ENCODE data around the gene SLC22A4. TPM values are rescaled to one million over a fixed set of nuclear protein-coding genes. Genes with fewer than 3 reads are reported as not detected.

The SLC22A4 gene
- total RNA-seq, 1 experiment from 2014 or later: 0.72 TPM

- no CpG with 5 or more reads among the region's 2 CpGs for WGBS (ENCODE audit: extremely low coverage, insufficient read length, low lambda C conversion rate)
- Histone ChIP-seq H3K9ac (ENCODE audit: extremely low read depth, insufficient read length, low read length) (no peak overlapping the region), H3K79me1 (ENCODE audit: insufficient read depth, low read depth, low read length, poor library complexity, severe bottlenecking) (no peaks in the 10 kb centered on the region), H3K23ac (ENCODE audit: insufficient read length, low read depth, low read length) (no peak overlapping the region), H3K4me1 (ENCODE audit: insufficient read depth, low read length) (no peaks in the 10 kb centered on the region), H2BK12ac (ENCODE audit: insufficient read length, low read depth, low read length) (no peak overlapping the region), H2BK15ac (ENCODE audit: low read depth, low read length) (no peak overlapping the region), H2BK20ac (ENCODE audit: low read depth, low read length, poor library complexity, severe bottlenecking) (no peak overlapping the region), H3K18ac (ENCODE audit: insufficient read length, low read depth, low read length) (no peak overlapping the region), H3K14ac (ENCODE audit: insufficient read depth, low read length) (no peak overlapping the region), H3K23me2 (ENCODE audit: insufficient read length, low read depth, low read length, poor library complexity, severe bottlenecking) (peaks cover 3% of the 10 kb centered on the region), H3K4me2 (ENCODE audit: insufficient read depth, insufficient read length, low read length) (no peak overlapping the region), H4K20me1 (ENCODE audit: control insufficient read depth, insufficient read depth, insufficient read length) (peaks cover 2% of the 10 kb centered on the region), H2AFZ (ENCODE audit: low read length) (no peak overlapping the region), H3T11ph (ENCODE audit: low read length) (no peak overlapping the region), H3K27ac (ENCODE audit: insufficient read length, low read depth, low read length) (no peak overlapping the region), H3K4ac (ENCODE audit: low read depth, low read length) (no peak overlapping the region), H3K79me2 (ENCODE audit: insufficient read depth, low read length) (no peaks in the 10 kb centered on the region), H3K27me3 (ENCODE audit: insufficient read depth, low read length) (peaks cover under 1% of the 10 kb centered on the region; the same call in 1 of the 2 replicates), H2BK5ac (ENCODE audit: insufficient read length, low read length) (no peak overlapping the region), H4K8ac (replicated peaks; ENCODE audit: insufficient read length, low read depth, low read length) (no peak overlapping the region), H2AK5ac (ENCODE audit: insufficient read length, low read length) (no peak overlapping the region), H2BK120ac (ENCODE audit: low read depth, low read length, poor library complexity, severe bottlenecking) (no peak overlapping the region), H4K91ac (ENCODE audit: insufficient read length, low read depth, low read length) (no peak overlapping the region), H3K9me3 (ENCODE audit: control insufficient read depth, low read depth, low read length) (no peaks in the 10 kb centered on the region), H3K56ac (ENCODE audit: insufficient read length, low read depth, low read length) (no peak overlapping the region), H4K5ac (ENCODE audit: insufficient read length, low read depth, low read length) (no peak overlapping the region)
- Mint-ChIP-seq H3K36me3 (ENCODE audit: insufficient read depth in 1 of 3, low read depth in 3 of 3) (peaks cover 0 to under 1% (median 0%) of the 10 kb centered on the region in 3 experiments; a peak in 1 of 7 replicates), H3K27ac (no peak overlapping the region), H3K9me3 (no peaks in the 10 kb centered on the region; a peak in 4 of 5 replicates), H3K4me3 (no peak overlapping the region), H3K4me1 (peaks cover 14 to 20% of the 10 kb centered on the region in 2 experiments), H3K27me3 (ENCODE audit: low read depth) (peaks cover 19% of the 10 kb centered on the region)
- TF ChIP-seq, protein P1, sequence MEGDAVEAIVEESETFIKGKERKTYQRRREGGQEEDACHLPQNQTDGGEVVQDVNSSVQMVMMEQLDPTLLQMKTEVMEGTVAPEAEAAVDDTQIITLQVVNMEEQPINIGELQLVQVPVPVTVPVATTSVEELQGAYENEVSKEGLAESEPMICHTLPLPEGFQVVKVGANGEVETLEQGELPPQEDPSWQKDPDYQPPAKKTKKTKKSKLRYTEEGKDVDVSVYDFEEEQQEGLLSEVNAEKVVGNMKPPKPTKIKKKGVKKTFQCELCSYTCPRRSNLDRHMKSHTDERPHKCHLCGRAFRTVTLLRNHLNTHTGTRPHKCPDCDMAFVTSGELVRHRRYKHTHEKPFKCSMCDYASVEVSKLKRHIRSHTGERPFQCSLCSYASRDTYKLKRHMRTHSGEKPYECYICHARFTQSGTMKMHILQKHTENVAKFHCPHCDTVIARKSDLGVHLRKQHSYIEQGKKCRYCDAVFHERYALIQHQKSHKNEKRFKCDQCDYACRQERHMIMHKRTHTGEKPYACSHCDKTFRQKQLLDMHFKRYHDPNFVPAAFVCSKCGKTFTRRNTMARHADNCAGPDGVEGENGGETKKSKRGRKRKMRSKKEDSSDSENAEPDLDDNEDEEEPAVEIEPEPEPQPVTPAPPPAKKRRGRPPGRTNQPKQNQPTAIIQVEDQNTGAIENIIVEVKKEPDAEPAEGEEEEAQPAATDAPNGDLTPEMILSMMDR (conservative IDR thresholded peaks at IDR 0.05): no peak
- DNase-seq: no peak
These were observed 5.7 kb downstream of the SLC22A4 start for GRCh38 chr5:132299917-132300316.

Measured in H9 (cell line).